Left cardiac atrium (tissue), 4 donors: ENCODE data around the gene SNX6. TPM values are rescaled to one million over a fixed set of nuclear protein-coding genes. Genes with fewer than 3 reads are reported as not detected.
A peak's percentile ranks its signal among the peaks of the same experiment; 100 is the strongest.
"Not testable (repeated sequence)": the region's sequence is repeated elsewhere in the genome, so short reads cannot be mapped to it uniquely, and the experiment has no call there.

Experiments
- ATAC-seq, 2 donors: fragments of 200-7000 bp; cut with Tn5 transposase; one replicate each; pipeline ENCODE4 v1.9.1; 2020; ENCODE audit warnings: mild to moderate bottlenecking in 2 of 2, moderate library complexity in 2 of 2
- DNase-seq: peaks from one replicate; pipeline ENCODE4 v3.0.0-alpha.2; 2020
- intact Hi-C, 2 donors: fragments of 100-400 bp; cut with DNase I; formaldehyde crosslinking; loops; one replicate each; pipeline versions ENCODE4 v1.14.1 to v1.15.1; 2022 to 2023
- total RNA-seq, 2 donors: library from RNA; stranded (reverse); fragmentation: NEBNext Ultra II Directional; extraction: Animal tissue kit (Norgen Biotek cat#: 25700); gene quantifications; one replicate each; pipeline ENCODE4 v1.2.1, GENCODE V29; 2021
- donor health status: DM: no; HTN: yes; CAD: no.
- donor health status: DM: no; HTN: yes; CAD: no; lungs with severe emphysema.
- donor health status: DM: yes; HTN: yes; CAD: no.
- donor health status: Dilated cardiomyopathy.

SNX6 gene
- total RNA-seq, 2 donors from 2014 or later, result 56.8 to 58.2 TPM

GRCh38 chr14:34646570-34647255 lies 16.8 kb upstream of the SNX6 start:
- no peak for DNase-seq
- no peak for ATAC-seq
- intact Hi-C loops, result no loop called here

GRCh38 chr14:34643361-34643760 lies 13.4 kb upstream of the SNX6 start:
- ATAC-seq (peak in 1 of 2 donors; percentile 32), DNase-seq (no peak)
- intact Hi-C loops, result no loop called here

GRCh38 chr14:34642595-34642994 lies 12.6 kb upstream of the SNX6 start:
- ATAC-seq (no peak), DNase-seq (no peak)
- intact Hi-C loops, result no loop called here

GRCh38 chr14:34640826-34641225 lies 10.9 kb upstream of the SNX6 start:
- ATAC-seq, result no peak
- intact Hi-C loops, result no loop called here
- no peak for DNase-seq

GRCh38 chr14:34634360-34634771 lies 4.4 kb upstream of the SNX6 start:
- ATAC-seq, DNase-seq: not testable (repeated sequence)

GRCh38 chr14:34633742-34634141 lies 3.8 kb upstream of the SNX6 start:
- intact Hi-C loops, result loop anchor here in 1 of 2 donors (5.0 kb wide), 1 partner anchor 79 kb away; the partner anchor contains the start of gene CFL2
- DNase-seq (no peak), ATAC-seq (no peak)

More at GRCh38 chr14:34634360-34634771, 4.4 kb upstream of the SNX6 start:
- intact Hi-C loops, result loop anchor here in 1 of 2 donors (5.0 kb wide), 1 partner anchor 78 kb away; the partner anchor contains the start of gene CFL2

- DNase-seq, result no peak
- intact Hi-C loops, result loop anchor here in 1 of 2 donors (5.0 kb wide), 1 partner anchor 80 kb away; the partner anchor contains the start of gene CFL2
- no peak for ATAC-seq
Observed at GRCh38 chr14:34632411-34632978, 2.5 kb upstream of the SNX6 start.

GRCh38 chr14:34629344-34629656 lies 648 bp downstream of the SNX6 start:
- intact Hi-C loops, result no loop called here
- no peak for DNase-seq
- no peak for ATAC-seq

GRCh38 chr14:34628681-34629135 lies 1.2 kb downstream of the SNX6 start:
- no peak for DNase-seq
- ATAC-seq, result peak in 1 of 2 donors; percentile 24
- intact Hi-C loops, result no loop called here

GRCh38 chr14:34623506-34623905 lies 6.4 kb downstream of the SNX6 start:
- no peak for DNase-seq
- no peak for ATAC-seq
- intact Hi-C loops, result no loop called here

- intact Hi-C loops, result no loop called here
- ATAC-seq (no peak), DNase-seq (no peak)
Observed at GRCh38 chr14:34620839-34621238, 9.1 kb downstream of the SNX6 start.

- no peak for ATAC-seq
- intact Hi-C loops, result no loop called here
- DNase-seq, result no peak
Observed at GRCh38 chr14:34620115-34620514, 9.8 kb downstream of the SNX6 start.

- no peak for ATAC-seq
- intact Hi-C loops, result no loop called here
- no peak for DNase-seq
Observed at GRCh38 chr14:34619471-34619870, 10.5 kb downstream of the SNX6 start.

- DNase-seq, result no peak
- intact Hi-C loops, result no loop called here
Observed at GRCh38 chr14:34616360-34616759, 13.6 kb downstream of the SNX6 start.

GRCh38 chr14:34615507-34615906 lies 14.4 kb downstream of the SNX6 start:
- intact Hi-C loops, result no loop called here
- ATAC-seq, result no peak
- no peak for DNase-seq

More at GRCh38 chr14:34616360-34616759, 13.6 kb downstream of the SNX6 start:
- no peak for ATAC-seq

- DNase-seq (no peak), ATAC-seq (no peak)
- intact Hi-C loops, result no loop called here
Observed at GRCh38 chr14:34614638-34615037, 15.3 kb downstream of the SNX6 start.

- ATAC-seq, result no peak
- intact Hi-C loops, result no loop called here
Observed at GRCh38 chr14:34610101-34610500, 19.8 kb downstream of the SNX6 start.

GRCh38 chr14:34605461-34605860 lies 24.5 kb downstream of the SNX6 start:
- DNase-seq (no peak), ATAC-seq (no peak)
- intact Hi-C loops, result no loop called here

More at GRCh38 chr14:34610101-34610500, 19.8 kb downstream of the SNX6 start:
- no peak for DNase-seq

GRCh38 chr14:34604995-34605394 lies 25.0 kb downstream of the SNX6 start:
- intact Hi-C loops, result no loop called here
- ATAC-seq (no peak), DNase-seq (no peak)

- intact Hi-C loops, result no loop called here
- ATAC-seq (no peak), DNase-seq (no peak)
Observed at GRCh38 chr14:34596891-34597290, 33.1 kb downstream of the SNX6 start.
